Retinal pigment epithelial cell (primary cell): ENCODE results near the gene METTL1.

Experiments
- DNase-seq: peaks from one replicate; pipeline ENCODE4 v3.0.0-alpha.2; 2010; ENCODE audit warnings: low read depth
- H3K4me3 ChIP-seq: 2 replicates; pipeline ENCODE4 v1.5.1; 2011; ENCODE audit warnings: mild to moderate bottlenecking, low read length, control low read depth, moderate library complexity
- CTCF ChIP-seq: conservative IDR thresholded peaks from 2 replicates; pipeline ENCODE4 v1.5.1; 2011; ENCODE audit warnings: low read depth, low read length, control low read depth, inconsistent platforms

METTL1 gene

GRCh38 chr12:57781244-57781643, 9.3 kb upstream of the METTL1 start:
- no peak for DNase-seq

GRCh38 chr12:57780284-57780897, 8.5 kb upstream of the METTL1 start:
- H3K4me3 ChIP-seq = no peak overlapping the region
- DNase-seq = no peak
- TF ChIP-seq CTCF = no peak

More at GRCh38 chr12:57781244-57781643, 9.3 kb upstream of the METTL1 start:
- no peak for TF ChIP-seq CTCF
- no peak overlapping the region for H3K4me3 ChIP-seq

GRCh38 chr12:57779736-57780135, 7.8 kb upstream of the METTL1 start:
- no peak for DNase-seq
- no peak for TF ChIP-seq CTCF
- no peak overlapping the region for H3K4me3 ChIP-seq

- H3K4me3 ChIP-seq = no peak overlapping the region
- no peak for TF ChIP-seq CTCF
- DNase-seq = no peak
Measured at GRCh38 chr12:57777911-57778310, 6.0 kb upstream of the METTL1 start.

- no peak for DNase-seq
- no peak for TF ChIP-seq CTCF
- no peak overlapping the region for H3K4me3 ChIP-seq
Measured at GRCh38 chr12:57777367-57777766, 5.5 kb upstream of the METTL1 start.

GRCh38 chr12:57776247-57776587, 4.3 kb upstream of the METTL1 start:
- TF ChIP-seq CTCF = no peak
- no peak overlapping the region for H3K4me3 ChIP-seq
- DNase-seq = no peak

GRCh38 chr12:57775563-57776246, 3.8 kb upstream of the METTL1 start:
- no peak for TF ChIP-seq CTCF
- no peak for DNase-seq
- H3K4me3 ChIP-seq = no peak overlapping the region
